ENCODE results near the gene FBXO27. TPM values are rescaled to one million over a fixed set of nuclear protein-coding genes. Genes with fewer than 3 reads are reported as not detected.

Gene FBXO27
- total and polyA plus RNA-seq, 2 of the 4 experiments (the other 2 are of a cell fraction) = 0.18 to 0.50 TPM

GRCh38 chr19:38979812-38980211 is 52.5 kb downstream of the FBXO27 start:
- BruUV-seq (replicated peaks) = no TSS peak

More at GRCh38 chr19:38979812-38980211, 52.5 kb downstream of the FBXO27 start:
- peaks cover 3% of the 10 kb centered on the region; the same call in 1 of the 2 replicates for H3K9me3 ChIP-seq (ENCODE audit: control insufficient read depth, insufficient read depth, low read length)
- no peak overlapping the region for H3K9ac ChIP-seq (ENCODE audit: low read depth, low read length)
- peaks cover 0 to 7% of the 10 kb centered on the region in 2 experiments; a peak in 1 of 4 replicates for H3K79me1 ChIP-seq (ENCODE audit: low read depth in 1 of 2, low read length in 2 of 2)
- ATAC-seq (ENCODE audit: low read depth) (no peak), DNase-seq (no peak)
- H2BK20ac ChIP-seq (ENCODE audit: low read depth, low read length) = no peak overlapping the region
- no peak overlapping the region for H2AK9ac ChIP-seq (replicated peaks; ENCODE audit: low read depth, low read length, poor library complexity)
- peak overlapping the region; percentile 7 for H2AFZ ChIP-seq (replicated peaks; ENCODE audit: low read length, poor library complexity)
- no peaks in the 10 kb centered on the region for H3K36me3 ChIP-seq (ENCODE audit: control insufficient read depth, insufficient read depth, low read length)
- no peak overlapping the region for H3K27ac ChIP-seq (ENCODE audit: insufficient read depth, low read length)
- no peak overlapping the region for H3K14ac ChIP-seq (replicated peaks; ENCODE audit: low read depth, low read length)
- CTCF ChIA-PET = no interaction called here
- in situ Hi-C loops (cut with MboI; ENCODE audit: low sequenced_read_pairs) = no loop called here
- POLR2A ChIA-PET (ENCODE audit: unreplicated experiment) = no interaction called here
- H4K20me1 ChIP-seq (ENCODE audit: insufficient read depth, low read length) = no peaks in the 10 kb centered on the region
- dilution Hi-C loops (cut with HindIII; ENCODE audit: low sequenced_read_pairs, unreplicated experiment) = no loop called here
- H4K8ac ChIP-seq (ENCODE audit: low read depth in 2 of 2, low read length in 2 of 2) = no peak overlapping the region
- no peak overlapping the region for H2AK5ac ChIP-seq (ENCODE audit: low read depth, low read length)
- no peaks in the 10 kb centered on the region for H3K9me1 ChIP-seq (ENCODE audit: insufficient read depth, low read length)
- H3K18ac ChIP-seq (ENCODE audit: low read depth, low read length) = no peak overlapping the region
- H2BK15ac ChIP-seq (ENCODE audit: low read depth, low read length) = no peak overlapping the region
- no peak for TF ChIP-seq RCOR1 (IDR thresholded peaks at IDR 0.05; ENCODE audit: insufficient replicate concordance, low read length)
- no peak for TF ChIP-seq POLR2A (IDR thresholded peaks at IDR 0.05; ENCODE audit: low read depth, low read length)
- TF ChIP-seq RAD21 (IDR thresholded peaks at IDR 0.05; ENCODE audit: low read length) = no peak
- no peak for TF ChIP-seq BHLHE40 (IDR thresholded peaks at IDR 0.05; ENCODE audit: low read depth, low read length)
- no peak for TF ChIP-seq CHD1 (IDR thresholded peaks at IDR 0.05; ENCODE audit: low read depth, low read length)
- no peak for TF ChIP-seq RFX5 (IDR thresholded peaks at IDR 0.05; ENCODE audit: low read depth, low read length)
- no peak for TF ChIP-seq CEBPB (IDR thresholded peaks at IDR 0.05; ENCODE audit: low read depth, low read length)
- no peak for TF ChIP-seq MXI1 (IDR thresholded peaks at IDR 0.05; ENCODE audit: borderline replicate concordance, low read depth, low read length)
- TF ChIP-seq MAFK (IDR thresholded peaks at IDR 0.05; ENCODE audit: low read depth, low read length) = no peak
- TF ChIP-seq NFE2L2 (IDR thresholded peaks at IDR 0.05; ENCODE audit: low read depth, low read length) = no peak
- no peak for TF ChIP-seq CTCF (conservative IDR thresholded peaks at IDR 0.05; ENCODE audit: low read depth, low read length)
- TF ChIP-seq ELK1 (IDR thresholded peaks at IDR 0.05; ENCODE audit: borderline replicate concordance, low read depth, low read length) = no peak
- TF ChIP-seq USF2 (IDR thresholded peaks at IDR 0.05; ENCODE audit: low read depth, low read length) = no peak
- TF ChIP-seq MAZ (IDR thresholded peaks at IDR 0.05; ENCODE audit: borderline replicate concordance, low read depth, low read length) = no peak
- TF ChIP-seq SMC3 (IDR thresholded peaks at IDR 0.05; ENCODE audit: low read depth, low read length) = no peak
- no peak for TF ChIP-seq FOS (IDR thresholded peaks at IDR 0.05; ENCODE audit: low read depth, low read length)
- H3K27me3 ChIP-seq (ENCODE audit: control insufficient read depth, insufficient read depth, low read length) = no peaks in the 10 kb centered on the region; the same call in 1 of the 2 replicates
- H2BK5ac ChIP-seq (ENCODE audit: low read depth, low read length, poor library complexity, severe bottlenecking) = no peak overlapping the region
- intact Hi-C loops (cut with micrococcal nuclease) = no loop called here
- no peak overlapping the region for H3K4me3 ChIP-seq (ENCODE audit: insufficient read depth, low read depth, low read length)
- H2BK120ac ChIP-seq (ENCODE audit: low read depth, low read length) = no peak overlapping the region
- H3K4ac ChIP-seq (ENCODE audit: low read depth, low read length) = no peak overlapping the region; the same call in 1 of the 2 replicates
- no peak overlapping the region for H3K4me2 ChIP-seq (ENCODE audit: low read depth, low read length)
- no peak overlapping the region for H3K56ac ChIP-seq (ENCODE audit: extremely low read depth, insufficient read depth, low read length)
- no peak overlapping the region for H3K23ac ChIP-seq (ENCODE audit: low read depth, low read length)
- WGBS, 2 experiments (ENCODE audit: extremely low coverage in 2 of 2, insufficient read length in 1 of 2) = 100% methylated on average over 1 of the region's 5 CpGs; no CpG with 5 or more reads in 1 of the 2 experiments
- no peak overlapping the region for H4K91ac ChIP-seq (ENCODE audit: insufficient read depth, low read depth, low read length)
- peaks cover 7% of the 10 kb centered on the region for H3K4me1 ChIP-seq (ENCODE audit: control insufficient read depth, insufficient read depth, low read length)
- no peak overlapping the region for H4K5ac ChIP-seq (ENCODE audit: low read depth, low read length)

Measured in IMR-90 (cell line).